ENCODE measurements around the gene TNFRSF4. TPM values are rescaled to one million over a fixed set of nuclear protein-coding genes. Genes with fewer than 3 reads are reported as not detected.

The TNFRSF4 gene
- total and polyA plus RNA-seq, 2 of the 8 experiments (the other 6 are each of a cell fraction or from before 2014, with no cell fraction given): 0.06 TPM; not detected in 1

DNA sequence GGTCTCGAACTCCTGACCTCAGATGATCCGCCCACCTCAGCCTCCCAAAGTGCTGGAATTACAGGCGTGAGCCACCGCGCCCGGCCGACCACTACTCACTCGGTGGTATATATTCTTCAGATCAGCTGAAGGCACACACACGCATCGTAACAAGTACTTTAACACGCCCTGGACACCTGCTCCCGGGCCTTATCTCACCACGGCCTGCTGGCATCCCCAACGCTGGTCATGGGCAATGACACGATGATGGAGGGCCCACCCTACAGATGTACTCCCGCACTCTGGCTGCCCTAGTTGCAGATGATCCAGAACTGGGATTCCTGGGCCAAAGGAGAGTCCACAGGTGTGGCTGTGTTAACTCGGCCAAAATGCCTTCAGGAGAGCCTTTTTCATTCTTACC is 48.1 kb upstream of the TNFRSF4 start:
- POLR2A ChIA-PET (ENCODE audit: partially characterized antibody): interaction anchor here (1.6 to 3.9 kb wide), 2 partner anchors 9 to 11 kb away, joined by 4 to 16 read pairs; partner anchors contain the start of gene UBE2J2
- Histone ChIP-seq H3K4me1 (replicated peaks in 1 of 4; ENCODE audit: control insufficient read depth in 3 of 4, insufficient read depth in 4 of 4, low read length in 3 of 4) (peaks cover 0 to 12% (median 7%) of the 10 kb centered on the region in 4 experiments; a peak in 6 of 7 replicates), H3K36me3 (ENCODE audit: control insufficient read depth in 2 of 4, insufficient read depth in 4 of 4, low read length in 3 of 4) (peaks cover 15 to 33% (median 22%) of the 10 kb centered on the region in 4 experiments), H2BK20ac (ENCODE audit: low read length) (no peak overlapping the region), H3K18ac (ENCODE audit: extremely low read depth, low read length) (no peak overlapping the region), H3K4me3 (ENCODE audit: extremely low read depth in 1 of 4, insufficient read depth in 2 of 4, low read depth in 3 of 4, low read length in 4 of 4) (no peak overlapping the region), H3K27me3 (replicated peaks in 1 of 4; ENCODE audit: control insufficient read depth in 3 of 4, extremely low read depth in 1 of 4, insufficient read depth in 3 of 4, low read length in 3 of 4) (no peaks in the 10 kb centered on the region), H4K8ac (ENCODE audit: extremely low read depth, insufficient read depth, low read length) (no peak overlapping the region), H4K91ac (replicated peaks; ENCODE audit: insufficient read length, low read length) (no peak overlapping the region), H2AK5ac (ENCODE audit: low read depth, low read length) (no peak overlapping the region), H3K23ac (ENCODE audit: insufficient read length) (no peak overlapping the region), H3K79me1 (ENCODE audit: low read depth, low read length) (peaks cover 16% of the 10 kb centered on the region), H3K9me3 (ENCODE audit: insufficient read depth in 2 of 2, low read depth in 1 of 2, low read length in 1 of 2) (no peaks in the 10 kb centered on the region), H3K4me2 (ENCODE audit: insufficient read depth in 1 of 2, low read depth in 2 of 2, low read length in 2 of 2) (no peak overlapping the region), H4K5ac (ENCODE audit: insufficient read length, low read depth, low read length) (no peak overlapping the region), H3K9ac (replicated peaks in 1 of 4; ENCODE audit: extremely low read depth in 1 of 4, low read depth in 3 of 4, low read length in 3 of 4) (no peak overlapping the region), H2BK5ac (ENCODE audit: low read depth, low read length) (no peak overlapping the region), H4K20me1 (replicated peaks in 1 of 2; ENCODE audit: control insufficient read depth in 1 of 2, insufficient read depth in 2 of 2, low read length in 2 of 2) (peaks cover 13 to 32% of the 10 kb centered on the region in 2 experiments), H2BK120ac (replicated peaks; ENCODE audit: low read depth, low read length) (no peak overlapping the region), H2AFZ (ENCODE audit: low read length) (no peak overlapping the region), H3K79me2 (ENCODE audit: control insufficient read depth in 1 of 2, insufficient read depth in 2 of 2, low read length in 2 of 2) (peaks cover 0 to 10% of the 10 kb centered on the region in 2 experiments; a peak in 2 of 4 replicates), H2BK15ac (ENCODE audit: low read length) (no peak overlapping the region), H3K4ac (replicated peaks; ENCODE audit: insufficient read length, low read depth, low read length) (no peak overlapping the region), H3K56ac (replicated peaks; ENCODE audit: insufficient read length, low read depth, low read length) (no peak overlapping the region), H2BK12ac (ENCODE audit: low read depth, low read length) (no peak overlapping the region), H3K23me2 (ENCODE audit: low read depth, low read length) (no peaks in the 10 kb centered on the region), H3K14ac (ENCODE audit: insufficient read length) (no peak overlapping the region), H3K27ac (ENCODE audit: low read depth, low read length) (no peak overlapping the region)
- CTCF ChIA-PET (ENCODE audit: partially characterized antibody): interaction anchor here (1.4 to 2.7 kb wide), 4 partner anchors 22 to 199 kb away, joined by 3 to 8 read pairs (median 4); no protein-coding TSS in a partner anchor
- DNase-seq (ENCODE audit: low read depth in 1 of 2, low spot score in 2 of 2) (no peak), FAIRE-seq (no peak)
- 89% methylated on average over 14 of the region's 17 CpGs; no CpG with 5 or more reads in 1 of the 2 experiments for WGBS, 2 experiments (ENCODE audit: extremely low coverage in 1 of 2, insufficient coverage in 1 of 2, insufficient read length in 1 of 2, insufficient replicate concordance in 2 of 2, low coverage in 1 of 2, low lambda C conversion rate in 2 of 2, missing lambda C conversion rate in 1 of 2)
- no peak for TF ChIP-seq KDM5A (IDR thresholded peaks at IDR 0.05; ENCODE audit: low read length)
- TF ChIP-seq SP4 (IDR thresholded peaks at IDR 0.05; ENCODE audit: low read length): no peak
- no peak for TF ChIP-seq JUND (IDR thresholded peaks at IDR 0.05; ENCODE audit: low read length)
- no peak for TF ChIP-seq CHD2 (IDR thresholded peaks at IDR 0.05; ENCODE audit: low read length)
- TF ChIP-seq, protein P1, sequence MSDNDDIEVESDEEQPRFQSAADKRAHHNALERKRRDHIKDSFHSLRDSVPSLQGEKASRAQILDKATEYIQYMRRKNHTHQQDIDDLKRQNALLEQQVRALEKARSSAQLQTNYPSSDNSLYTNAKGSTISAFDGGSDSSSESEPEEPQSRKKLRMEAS (IDR thresholded peaks at IDR 0.05): no peak
